ENCODE measurements around the gene NPHP4. TPM values are rescaled to one million over a fixed set of nuclear protein-coding genes. Genes with fewer than 3 reads are reported as not detected.

NPHP4 gene
- total RNA-seq, 1 experiment from 2014 or later = 20.0 TPM

DNA sequence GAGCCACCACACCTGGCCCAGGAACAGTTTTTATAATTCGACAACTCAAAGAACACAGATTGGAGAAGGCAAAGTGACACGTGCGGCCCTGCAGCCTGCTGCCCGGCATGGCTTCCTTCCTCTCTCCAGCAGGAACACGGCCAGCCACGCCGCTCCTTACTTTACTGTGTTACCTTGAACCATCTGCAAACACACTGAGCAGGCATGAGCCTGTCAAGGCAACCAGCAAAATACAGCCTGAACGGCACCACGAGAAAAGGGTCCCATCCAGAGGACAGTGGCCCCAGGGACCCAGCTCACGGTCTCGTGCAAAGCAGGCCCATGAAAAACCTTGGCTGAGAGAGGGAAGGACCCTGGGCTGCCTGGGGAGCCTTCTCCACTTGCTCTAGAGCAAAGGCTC is 38.8 kb downstream of the NPHP4 start:
- BruUV-seq (replicated peaks) = no TSS peak
- intact Hi-C loops (cut with micrococcal nuclease) = no loop called here
- H3K9me2 ChIP-seq (ENCODE audit: insufficient read depth) = no peaks in the 10 kb centered on the region
- RAD21 ChIA-PET (ENCODE audit: low non-redundant PET in 1 of 2, low total read pairs in 2 of 2, uncharacterized antibody in 2 of 2, unreplicated experiment in 2 of 2) = no interaction called here
- no peaks in the 10 kb centered on the region for H3K9me3 ChIP-seq (ENCODE audit: control insufficient read depth in 1 of 2, insufficient read depth in 1 of 2, low read depth in 1 of 2, low read length in 2 of 2)
- no peaks in the 10 kb centered on the region for H4K20me1 ChIP-seq (ENCODE audit: insufficient read depth)
- no peaks in the 10 kb centered on the region for H3K27me3 ChIP-seq (ENCODE audit: insufficient read depth, low read length)
- CTCF ChIA-PET = no interaction called here
- 0 out of 4 replicates have a peak, but pooled peaks cover 4% of the 10 kb centered on the region in 2 experiments for H3K36me3 ChIP-seq (ENCODE audit: control insufficient read depth in 1 of 2, insufficient read depth in 2 of 2, low read length in 2 of 2)
- no peak overlapping the region for H3K9ac ChIP-seq (ENCODE audit: low read length)
- H3K4me2 ChIP-seq (ENCODE audit: low read length) = no peak overlapping the region
- no peak overlapping the region for H2AFZ ChIP-seq (ENCODE audit: low read depth, low read length, poor library complexity, severe bottlenecking)
- no peaks in the 10 kb centered on the region for H3K4me1 ChIP-seq (ENCODE audit: control insufficient read depth in 1 of 2, insufficient read depth in 2 of 2, low read length in 2 of 2)
- ATAC-seq = no peak
- no peaks in the 10 kb centered on the region for H3K79me2 ChIP-seq (ENCODE audit: insufficient read depth, low read length)
- no peak for DNase-seq (ENCODE audit: low read depth, low spot score)
- POLR2A ChIA-PET = no interaction called here
- H3K4me3 ChIP-seq (replicated peaks in 1 of 2; ENCODE audit: low read depth in 1 of 2, low read length in 2 of 2) = no peak overlapping the region
- no peak for TF ChIP-seq CEBPB (IDR thresholded peaks at IDR 0.05; ENCODE audit: low read depth)
- no peak overlapping the region for H3K27ac ChIP-seq (ENCODE audit: low read depth, low read length)

DNA sequence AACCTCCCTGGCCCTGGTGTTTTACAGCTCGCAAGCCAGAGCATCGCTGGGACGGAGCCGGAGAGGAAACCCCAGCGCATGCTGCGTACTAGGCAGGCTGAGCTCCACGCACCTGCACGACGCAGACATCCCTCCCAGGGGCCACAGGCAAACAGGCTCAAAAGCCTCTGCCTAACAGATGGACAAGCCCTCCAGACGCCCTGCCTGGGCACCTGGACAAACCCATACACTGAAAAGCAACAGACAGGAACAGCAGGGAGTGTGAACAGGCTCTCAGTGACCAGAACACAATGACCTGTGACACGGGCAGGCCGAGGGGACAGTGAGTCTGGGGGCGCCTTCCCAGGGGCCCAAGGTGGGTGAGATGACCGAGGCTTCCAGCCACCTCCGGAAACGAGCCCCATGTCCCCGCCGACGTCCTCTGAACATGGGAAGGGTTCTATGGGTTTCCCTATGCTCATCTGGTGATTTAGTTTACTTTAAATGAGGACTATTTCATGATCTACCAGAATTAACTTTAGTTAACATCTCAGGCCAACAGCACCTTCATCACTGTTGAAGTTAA is 40.3 kb downstream of the NPHP4 start:
- ChIA-PET POLR2A (no interaction called here), CTCF (no interaction called here), RAD21 (ENCODE audit: low non-redundant PET in 1 of 2, low total read pairs in 2 of 2, uncharacterized antibody in 2 of 2, unreplicated experiment in 2 of 2) (no interaction called here)
- ATAC-seq (no peak), DNase-seq (ENCODE audit: low read depth, low spot score) (no peak)
- H3K9me3 ChIP-seq (ENCODE audit: control insufficient read depth in 1 of 2, insufficient read depth in 1 of 2, low read depth in 1 of 2, low read length in 2 of 2) = no peaks in the 10 kb centered on the region
- H3K4me2 ChIP-seq (ENCODE audit: low read length) = no peak overlapping the region
- H3K36me3 ChIP-seq (ENCODE audit: control insufficient read depth in 1 of 2, insufficient read depth in 2 of 2, low read length in 2 of 2) = 0 out of 4 replicates have a peak, but pooled peaks cover 0 to 4% of the 10 kb centered on the region in 2 experiments
- no peaks in the 10 kb centered on the region for H3K27me3 ChIP-seq (ENCODE audit: insufficient read depth, low read length)
- no peaks in the 10 kb centered on the region for H4K20me1 ChIP-seq (ENCODE audit: insufficient read depth)
- no peaks in the 10 kb centered on the region for H3K9me2 ChIP-seq (ENCODE audit: insufficient read depth)
- H3K4me1 ChIP-seq (ENCODE audit: control insufficient read depth in 1 of 2, insufficient read depth in 2 of 2, low read length in 2 of 2) = no peaks in the 10 kb centered on the region
- no peak overlapping the region for H3K27ac ChIP-seq (ENCODE audit: low read depth, low read length)
- no peak overlapping the region for H2AFZ ChIP-seq (ENCODE audit: low read depth, low read length, poor library complexity, severe bottlenecking)
- no TSS peak for BruUV-seq (replicated peaks)
- no peak overlapping the region for H3K4me3 ChIP-seq (replicated peaks in 1 of 2; ENCODE audit: low read depth in 1 of 2, low read length in 2 of 2)
- intact Hi-C loops (cut with micrococcal nuclease) = no loop called here
- no peaks in the 10 kb centered on the region for H3K79me2 ChIP-seq (ENCODE audit: insufficient read depth, low read length)
- H3K9ac ChIP-seq (ENCODE audit: low read length) = no peak overlapping the region
- TF ChIP-seq CEBPB (IDR thresholded peaks at IDR 0.05; ENCODE audit: low read depth) (no peak), JUND (IDR thresholded peaks at IDR 0.05) (no peak), EZH2 (IDR thresholded peaks at IDR 0.05) (no peak), TCF7L2 (IDR thresholded peaks at IDR 0.05; ENCODE audit: borderline replicate concordance, extremely low read depth, insufficient read depth, insufficient read length) (no peak), SP1 (IDR thresholded peaks at IDR 0.05; ENCODE audit: low read depth) (no peak), ZNF274 (IDR thresholded peaks at IDR 0.05; ENCODE audit: low read depth, low read length) (no peak), RAD21 (IDR thresholded peaks at IDR 0.05; ENCODE audit: low read depth) (no peak), ELF1 (IDR thresholded peaks at IDR 0.05; ENCODE audit: borderline replicate concordance, low read depth) (no peak), EZH2phosphoT487 (IDR thresholded peaks at IDR 0.05; ENCODE audit: borderline replicate concordance) (no peak), SIN3A (IDR thresholded peaks at IDR 0.05; ENCODE audit: low read depth) (no peak), POLR2AphosphoS5 (IDR thresholded peaks at IDR 0.05; ENCODE audit: low read depth, low read length) (no peak), CBX3 (IDR thresholded peaks at IDR 0.05; ENCODE audit: low read depth) (no peak)
- TF ChIP-seq, protein P1, sequence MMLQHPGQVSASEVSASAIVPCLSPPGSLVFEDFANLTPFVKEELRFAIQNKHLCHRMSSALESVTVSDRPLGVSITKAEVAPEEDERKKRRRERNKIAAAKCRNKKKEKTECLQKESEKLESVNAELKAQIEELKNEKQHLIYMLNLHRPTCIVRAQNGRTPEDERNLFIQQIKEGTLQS (IDR thresholded peaks at IDR 0.05) = no peak
- TF ChIP-seq, protein P2, sequence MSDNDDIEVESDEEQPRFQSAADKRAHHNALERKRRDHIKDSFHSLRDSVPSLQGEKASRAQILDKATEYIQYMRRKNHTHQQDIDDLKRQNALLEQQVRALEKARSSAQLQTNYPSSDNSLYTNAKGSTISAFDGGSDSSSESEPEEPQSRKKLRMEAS (IDR thresholded peaks at IDR 0.05) = no peak
- TF ChIP-seq, protein P3, sequence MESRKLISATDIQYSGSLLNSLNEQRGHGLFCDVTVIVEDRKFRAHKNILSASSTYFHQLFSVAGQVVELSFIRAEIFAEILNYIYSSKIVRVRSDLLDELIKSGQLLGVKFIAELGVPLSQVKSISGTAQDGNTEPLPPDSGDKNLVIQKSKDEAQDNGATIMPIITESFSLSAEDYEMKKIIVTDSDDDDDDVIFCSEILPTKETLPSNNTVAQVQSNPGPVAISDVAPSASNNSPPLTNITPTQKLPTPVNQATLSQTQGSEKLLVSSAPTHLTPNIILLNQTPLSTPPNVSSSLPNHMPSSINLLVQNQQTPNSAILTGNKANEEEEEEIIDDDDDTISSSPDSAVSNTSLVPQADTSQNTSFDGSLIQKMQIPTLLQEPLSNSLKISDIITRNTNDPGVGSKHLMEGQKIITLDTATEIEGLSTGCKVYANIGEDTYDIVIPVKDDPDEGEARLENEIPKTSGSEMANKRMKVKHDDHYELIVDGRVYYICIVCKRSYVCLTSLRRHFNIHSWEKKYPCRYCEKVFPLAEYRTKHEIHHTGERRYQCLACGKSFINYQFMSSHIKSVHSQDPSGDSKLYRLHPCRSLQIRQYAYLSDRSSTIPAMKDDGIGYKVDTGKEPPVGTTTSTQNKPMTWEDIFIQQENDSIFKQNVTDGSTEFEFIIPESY (IDR thresholded peaks at IDR 0.05; ENCODE audit: extremely low read depth, insufficient replicate concordance, low read length) = no peak
- TF ChIP-seq, protein P4, sequence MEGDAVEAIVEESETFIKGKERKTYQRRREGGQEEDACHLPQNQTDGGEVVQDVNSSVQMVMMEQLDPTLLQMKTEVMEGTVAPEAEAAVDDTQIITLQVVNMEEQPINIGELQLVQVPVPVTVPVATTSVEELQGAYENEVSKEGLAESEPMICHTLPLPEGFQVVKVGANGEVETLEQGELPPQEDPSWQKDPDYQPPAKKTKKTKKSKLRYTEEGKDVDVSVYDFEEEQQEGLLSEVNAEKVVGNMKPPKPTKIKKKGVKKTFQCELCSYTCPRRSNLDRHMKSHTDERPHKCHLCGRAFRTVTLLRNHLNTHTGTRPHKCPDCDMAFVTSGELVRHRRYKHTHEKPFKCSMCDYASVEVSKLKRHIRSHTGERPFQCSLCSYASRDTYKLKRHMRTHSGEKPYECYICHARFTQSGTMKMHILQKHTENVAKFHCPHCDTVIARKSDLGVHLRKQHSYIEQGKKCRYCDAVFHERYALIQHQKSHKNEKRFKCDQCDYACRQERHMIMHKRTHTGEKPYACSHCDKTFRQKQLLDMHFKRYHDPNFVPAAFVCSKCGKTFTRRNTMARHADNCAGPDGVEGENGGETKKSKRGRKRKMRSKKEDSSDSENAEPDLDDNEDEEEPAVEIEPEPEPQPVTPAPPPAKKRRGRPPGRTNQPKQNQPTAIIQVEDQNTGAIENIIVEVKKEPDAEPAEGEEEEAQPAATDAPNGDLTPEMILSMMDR (IDR thresholded peaks at IDR 0.05 in 2 of 3, conservative IDR thresholded peaks at IDR 0.05 in 1 of 3; ENCODE audit: borderline replicate concordance in 1 of 3, insufficient read depth in 1 of 3, low read depth in 2 of 3, low read length in 2 of 3) = no peak
